Placental epithelial cell (primary cell): Measurements from ENCODE around the gene CLTCL1. TPM values are rescaled to one million over a fixed set of nuclear protein-coding genes. Genes with fewer than 3 reads are reported as not detected.

Experiments used
- small RNA-seq: library from RNA; depleted of rRNA; stranded (forward); fragments of <200 nt; gene quantifications from one replicate; pipeline ENCODE3, GENCODE V24; 2012
- total RNA-seq: library from RNA; depleted of rRNA; stranded (reverse); fragments of >200 nt; gene quantifications from 2 replicates; pipeline ENCODE4 v1.2.3, GENCODE V29; 2012

Gene CLTCL1
- 5.5 and 6.3 TPM in 2 replicates for total RNA-seq

GRCh38 chr22:19291580-19292457 is at the start of gene CLTCL1:
CLTCL1 (minus strand) TSS chr22:19291719; CDS start chr22:19291641, 78 bp downstream.

GRCh38 chr22:19178657-19179496 is 112.6 kb downstream of the CLTCL1 start, which contains the start of gene SLC25A1:
SLC25A1 (minus strand) TSS chr22:19178736; CDS start chr22:19178673, 63 bp downstream.

GRCh38 chr22:19149991-19150390 is 141.5 kb downstream of the CLTCL1 start, which contains the start of gene GSC2:
GSC2 (minus strand) TSS chr22:19150292; CDS start chr22:19150283, 9 bp downstream.

GRCh38 chr22:19130959-19131684 is 160.4 kb downstream of the CLTCL1 start, which contains the start of gene TSSK2:
TSSK2 (plus strand) TSS chr22:19131308; CDS start chr22:19131400, 92 bp downstream.

Small RNAs within 50 kb of the gene (small RNA-seq; reads per million reads assigned to genes)
- gene AC000081.1: not detected
- not detected for gene RF00398

Other genes with a start within 250 kb of the CLTCL1 start
- gene DGCR2, start 169.3 kb downstream of the CLTCL1 start, total RNA-seq: 85.2 and 133 TPM in 2 replicates
- not detected in 2 replicates for gene TSSK2, start 160.4 kb downstream of the CLTCL1 start, total RNA-seq
- gene ESS2, start 147.1 kb downstream of the CLTCL1 start, total RNA-seq: 11.0 and 18.7 TPM in 2 replicates
- not detected in 2 replicates for gene GSC2, start 141.4 kb downstream of the CLTCL1 start, total RNA-seq
- gene SLC25A1, start 113.0 kb downstream of the CLTCL1 start, total RNA-seq: 94.6 and 158 TPM in 2 replicates
- gene HIRA, start 140.0 kb upstream of the CLTCL1 start, total RNA-seq: 15.8 and 18.1 TPM in 2 replicates
- gene MRPL40, start 140.8 kb upstream of the CLTCL1 start, total RNA-seq: 23.9 and 27.4 TPM in 2 replicates
- gene C22orf39, start 156.0 kb upstream of the CLTCL1 start, total RNA-seq: 9.3 and 12.2 TPM in 2 replicates
- gene UFD1, start 187.5 kb upstream of the CLTCL1 start, total RNA-seq: 30.2 and 73.4 TPM in 2 replicates
- 4.3 and 5.5 TPM in 2 replicates for gene CDC45, start 188.2 kb upstream of the CLTCL1 start, total RNA-seq
- not detected in 2 replicates for gene CLDN5, start 232.7 kb upstream of the CLTCL1 start, total RNA-seq